K562 (cell line): ENCODE results near the gene ROR2. TPM values are rescaled to one million over a fixed set of nuclear protein-coding genes. Genes with fewer than 3 reads are reported as not detected.

Experiments
- ATAC-seq: fragments of 200-7000 bp; cut with Tn5 transposase; 3 replicates; pipeline ENCODE4 v1.9.1; 2020; ENCODE audit warnings: moderate library complexity
- BruUV-seq: library from RNA; stranded (reverse); fragments of 400-500 nt; replicated peaks from 2 replicates; lab custom pipeline; 2021; lab: Mats Ljungman, UMichigan
- CTCF ChIA-PET: fragments of 300-600 bp; formaldehyde crosslinking; extraction: SDS; loops from one replicate; lab custom pipeline; 2021; ENCODE audit warnings: low intra/inter-chr PET ratio; lab: Yijun Ruan, JAX
- POLR2A ChIA-PET: fragments of 300-600, 350-650 bp; sonication (Branson Sonifier 250); formaldehyde crosslinking; extraction: SDS; loops from one replicate; lab custom pipeline; 2021; ENCODE audit warnings: antibody characterized with exemption, inconsistent platforms; lab: Yijun Ruan, JAX
- DNase-seq, 4 experiments: peaks; one replicate each; pipeline versions ENCODE4 v3.0.0 to v3.0.0-alpha.2; 2011 to 2018; ENCODE audit warnings: low spot score in 3 of 4, mixed read lengths in 3 of 4; ENCODE audit errors: extremely low read depth in 1 of 4
- FAIRE-seq: peaks from 2 replicates; lab custom pipeline; 2011; peaks lifted over from hg19 to GRCh38; lab: Jason Lieb, UNC
- H2AFZ ChIP-seq: 2 replicates; pipeline ENCODE4 v1.6.0; 2011; ENCODE audit warnings: low read depth, low read length, control low read depth, inconsistent platforms
- H3K27ac ChIP-seq: fragments of 200-600 bp; 3 replicates; pipeline ENCODE4 v1.8.0; 2011; ENCODE audit warnings: low read depth, mild to moderate bottlenecking, control low read depth, inconsistent platforms, low read length, moderate library complexity, mixed read lengths; ENCODE audit errors: extremely low read depth
- H3K27me3 ChIP-seq, 2 experiments: fragments of 300-600 bp in 1 of 2; 2 replicates in 1 of 2; 3 replicates in 1 of 2; pipeline versions ENCODE4 v1.6.0 to v1.8.0; 2011; ENCODE audit warnings: inconsistent platforms in 2 of 2, low read length in 2 of 2, mild to moderate bottlenecking in 1 of 2, mixed read lengths in 1 of 2, moderate library complexity in 1 of 2; ENCODE audit not compliant: control insufficient read depth in 2 of 2, insufficient read depth in 2 of 2
- H3K36me3 ChIP-seq: fragments of 300-600 bp; 3 replicates; pipeline ENCODE4 v1.8.0; 2011; ENCODE audit warnings: mild to moderate bottlenecking, low read length, inconsistent platforms; ENCODE audit not compliant: control insufficient read depth, insufficient read depth
- H3K4me1 ChIP-seq, 2 experiments: fragments of 200-600 bp in 1 of 2; replicated peaks in 1 of 2; 2 replicates in 1 of 2; 3 replicates in 1 of 2; pipeline versions ENCODE4 v1.5.1 to v1.8.0; 2011; ENCODE audit warnings: inconsistent platforms in 2 of 2, low read length in 2 of 2, mild to moderate bottlenecking in 1 of 2, mixed read lengths in 1 of 2, moderate library complexity in 1 of 2; ENCODE audit not compliant: control insufficient read depth in 2 of 2, insufficient read depth in 2 of 2
- H3K4me2 ChIP-seq: 2 replicates; pipeline ENCODE4 v1.6.1; 2011; ENCODE audit warnings: low read length, control low read depth, inconsistent platforms, mixed read lengths; ENCODE audit not compliant: insufficient read depth
- H3K4me3 ChIP-seq: fragments of 200-600 bp; sonication (generic), shearing (Covaris generic); 2 replicates; pipeline ENCODE4 v1.5.1; 2016; ENCODE audit warnings: control low read depth, inconsistent platforms
- H3K79me2 ChIP-seq: fragments of 200-600 bp; 3 replicates; pipeline ENCODE4 v1.8.0; 2011; ENCODE audit warnings: low read length, inconsistent platforms; ENCODE audit not compliant: control insufficient read depth, insufficient read depth
- H3K9ac ChIP-seq, 2 experiments: 2 replicates each; pipeline versions ENCODE4 v1.6.0 to v1.6.1; 2011; ENCODE audit warnings: low read depth in 2 of 2, low read length in 2 of 2, control low read depth in 1 of 2, inconsistent platforms in 1 of 2, mild to moderate bottlenecking in 1 of 2, mixed read lengths in 1 of 2; ENCODE audit not compliant: insufficient read depth in 1 of 2
- H3K9me1 ChIP-seq: one replicate; pipeline ENCODE4 v1.6.0; 2011; ENCODE audit warnings: inconsistent platforms, mild to moderate bottlenecking, low read length, moderate library complexity; ENCODE audit not compliant: control insufficient read depth, insufficient read depth
- H3K9me3 ChIP-seq: replicated peaks from 2 replicates; pipeline ENCODE4 v1.5.1; 2011; ENCODE audit warnings: low read depth, low read length, inconsistent platforms; ENCODE audit not compliant: control insufficient read depth, insufficient read depth
- H4K20me1 ChIP-seq: replicated peaks from 2 replicates; pipeline ENCODE4 v1.6.1; 2011; ENCODE audit warnings: low read length, inconsistent platforms, mixed read lengths; ENCODE audit not compliant: control insufficient read depth, insufficient read depth
- ADNP ChIP-seq: fragments of 200-800 bp; sonication (Bioruptor generic); IDR thresholded peaks from 2 replicates; pipeline ENCODE4 v1.6.1; 2016; ENCODE audit warnings: missing genetic modification characterization, missing compliant biosample characterization
- HMG20A ChIP-seq: fragments of 450-650 bp; formaldehyde crosslinking; conservative IDR thresholded peaks from 2 replicates; pipeline ENCODE4 v1.4.0; 2020; ENCODE audit warnings: mild to moderate bottlenecking, mixed read lengths
- MAFF ChIP-seq: IDR thresholded peaks from 2 replicates; pipeline ENCODE4 v1.6.1; 2012; ENCODE audit warnings: low read length, improper control_type of control experiment
- ZNF785 ChIP-seq: fragments of 250-450 bp; sonication (Bioruptor Pico); IDR thresholded peaks from 2 replicates; pipeline ENCODE4 v1.4.0; 2020; ENCODE audit warnings: mild to moderate bottlenecking
- WGBS: fragments of 100-300 bp; shearing (Covaris generic); methylation state at CpG from one replicate; pipeline ENCODE4 v1.1.6; 2016; ENCODE audit warnings: low coverage, mixed read lengths; ENCODE audit not compliant: insufficient coverage; ENCODE audit errors: missing lambda C conversion rate; 5-methylcytosine and 5-hydroxymethylcytosine counted together
- in situ Hi-C: fragments of 300-500 bp; cut with MboI; formaldehyde crosslinking; loops from 4 replicates; pipeline ENCODE4 v1.15.0; 2018; ENCODE audit warnings: inconsistent platforms, mixed read lengths
- intact Hi-C: fragments of 100-400 bp; cut with micrococcal nuclease; formaldehyde crosslinking; loops from 2 replicates; pipeline ENCODE4 v1.14.2; 2022
- polyA plus RNA-seq, 8 experiments: library from polyadenylated mRNA; depleted of rRNA in 4 of 8; stranded (reverse) in 5 of 8; unstranded in 3 of 8; fragments of >200 nt; fragmentation: Nextera tagmentation in 2 of 8; fragmentation: Illumina TruSeq in 1 of 8; extraction: Ambion mirVana in 2 of 8; extraction: Trizol in 1 of 8; gene quantifications; 2 replicates each; pipeline versions ENCODE4 v1.2.1 to v1.2.3, GENCODE V29; 2011 to 2014; ENCODE audit warnings: inconsistent platforms in 1 of 8, missing spikeins in 1 of 8
- total RNA-seq, 7 experiments: library from RNA; depleted of rRNA in 6 of 7; stranded (reverse); fragments of >200 nt in 6 of 7; fragmentation: Illumina TruSeq in 2 of 7; extraction: Trizol in 2 of 7; gene quantifications; 2 replicates each; pipeline versions ENCODE4 v1.2.1 to v1.2.3, GENCODE V29; 2011 to 2021; ENCODE audit warnings: low replicate concordance in 1 of 7

ROR2 gene
- total and polyA plus RNA-seq, 9 of the 15 experiments (the other 6 are each of a cell fraction or from before 2014, with no cell fraction given), result 5.6 to 33.8 (median 15.3) TPM

GRCh38 chr9:91712811-91713210 is 237.2 kb downstream of the ROR2 start:
- WGBS, result 52% methylated on average over 7 of the region's 7 CpGs
- Histone ChIP-seq H3K9me3 (peaks cover 2% of the 10 kb centered on the region; the same call in 1 of the 2 replicates), H2AFZ (no peak overlapping the region), H3K4me3 (no peak overlapping the region), H3K9me1 (no peaks in the 10 kb centered on the region), H3K4me1 (peaks cover 0 to 2% of the 10 kb centered on the region in 2 experiments; a peak in 1 of 5 replicates), H3K27ac (no peak overlapping the region), H3K79me2 (no peaks in the 10 kb centered on the region), H4K20me1 (no peaks in the 10 kb centered on the region), H3K4me2 (no peak overlapping the region), H3K27me3 (no peaks in the 10 kb centered on the region; a peak in 1 of 5 replicates), H3K36me3 (no peaks in the 10 kb centered on the region), H3K9ac (no peak overlapping the region)
- no TSS peak for BruUV-seq
- in situ Hi-C loops, result no loop called here
- FAIRE-seq (no peak), DNase-seq (no peak), ATAC-seq (no peak)
- no peak for TF ChIP-seq ZNF785 (CRISPR knock-in tag)
- intact Hi-C loops, result no loop called here
- ChIA-PET CTCF (no interaction called here), POLR2A (interaction anchor here (0.7 to 1.0 kb wide), 2 partner anchors 9 to 357 kb away, joined by 3 to 4 read pairs; no protein-coding TSS in a partner anchor)

- ChIA-PET POLR2A (interaction anchor here (1.0 kb wide), 1 partner anchor 10 kb away, joined by 4 read pairs; no protein-coding TSS in a partner anchor), CTCF (no interaction called here)
- no peaks in the 10 kb centered on the region for H3K9me1 ChIP-seq
- H3K79me2 ChIP-seq, result no peaks in the 10 kb centered on the region
- FAIRE-seq (no peak), ATAC-seq (0 out of 3 replicates have a peak, but pooled peaks have one; percentile 26), DNase-seq (peak in 1 of 4 experiments; percentile 13)
- 46% methylated on average over 7 of the region's 8 CpGs for WGBS
- H3K27me3 ChIP-seq, result no peaks in the 10 kb centered on the region; a peak in 1 of 5 replicates
- in situ Hi-C loops, result no loop called here
- no peak overlapping the region for H3K27ac ChIP-seq
- peaks cover 2% of the 10 kb centered on the region; the same call in 1 of the 2 replicates for H3K9me3 ChIP-seq
- no peak overlapping the region for H3K9ac ChIP-seq
- H3K36me3 ChIP-seq, result no peaks in the 10 kb centered on the region
- TF ChIP-seq MAFF, result no peak
- TF ChIP-seq ADNP, result no peak
- no peak for TF ChIP-seq HMG20A (CRISPR knock-in tag)
- intact Hi-C loops, result no loop called here
- no peaks in the 10 kb centered on the region for H4K20me1 ChIP-seq
- no TSS peak for BruUV-seq
- peaks cover 0 to 2% of the 10 kb centered on the region in 2 experiments; a peak in 1 of 5 replicates for H3K4me1 ChIP-seq
- no peak overlapping the region for H3K4me2 ChIP-seq
- peak overlapping the region; percentile 19; the same call in 1 of the 2 replicates for H2AFZ ChIP-seq
- H3K4me3 ChIP-seq, result no peak overlapping the region
These were observed 238.1 kb downstream of the ROR2 start for GRCh38 chr9:91711755-91712601.
